Astrocyte (in vitro differentiated cells and primary cell): ENCODE results near the gene NABP2.

Experiments
- EZH2 ChIP-seq: IDR thresholded peaks from 2 replicates; pipeline ENCODE4 v1.6.1; 2012; ENCODE audit warnings: mild to moderate bottlenecking, low read length, inconsistent platforms; ENCODE audit not compliant: insufficient read depth
- TF ChIP-seq, protein P1 (sequence below): IDR thresholded peaks from 2 replicates; pipeline ENCODE4 v1.5.1; 2011; ENCODE audit warnings: low read depth, mild to moderate bottlenecking, inconsistent platforms, low read length, moderate library complexity; ENCODE audit not compliant: insufficient read depth

DNA sequence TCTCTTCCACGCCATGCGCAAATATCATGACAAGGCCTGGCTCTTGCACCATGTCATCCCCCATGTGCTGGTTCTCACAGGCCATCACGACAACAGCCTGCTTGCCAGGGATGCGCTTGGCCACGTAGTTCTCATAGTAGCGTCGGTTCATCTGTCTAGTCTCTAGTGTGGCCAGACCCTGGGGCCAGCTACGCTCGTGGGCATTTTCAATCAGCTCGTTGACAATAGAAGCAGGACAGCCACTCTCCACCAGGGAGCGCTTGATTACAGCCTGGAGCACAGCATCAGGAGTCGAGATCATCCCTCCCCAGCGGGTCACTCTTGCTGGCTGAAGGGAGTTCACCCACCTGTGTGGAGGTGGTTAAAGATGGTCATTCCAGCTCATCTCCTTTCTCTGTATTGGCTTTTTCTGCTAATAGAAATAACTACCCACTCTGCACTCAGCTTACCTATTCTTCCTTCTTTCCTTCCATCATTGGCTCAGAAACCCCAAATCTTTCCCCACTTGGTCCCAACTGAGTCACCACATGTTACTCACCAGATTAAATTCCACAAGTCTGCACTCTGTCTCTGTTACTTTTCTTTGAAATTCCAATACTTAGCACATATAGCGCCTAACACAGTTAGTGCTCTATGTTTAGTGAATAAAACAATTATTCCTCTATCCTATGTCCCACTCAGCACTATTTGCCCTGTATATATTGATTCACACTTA, 17.5 kb upstream of the NABP2 start:
- TF ChIP-seq, protein P1, sequence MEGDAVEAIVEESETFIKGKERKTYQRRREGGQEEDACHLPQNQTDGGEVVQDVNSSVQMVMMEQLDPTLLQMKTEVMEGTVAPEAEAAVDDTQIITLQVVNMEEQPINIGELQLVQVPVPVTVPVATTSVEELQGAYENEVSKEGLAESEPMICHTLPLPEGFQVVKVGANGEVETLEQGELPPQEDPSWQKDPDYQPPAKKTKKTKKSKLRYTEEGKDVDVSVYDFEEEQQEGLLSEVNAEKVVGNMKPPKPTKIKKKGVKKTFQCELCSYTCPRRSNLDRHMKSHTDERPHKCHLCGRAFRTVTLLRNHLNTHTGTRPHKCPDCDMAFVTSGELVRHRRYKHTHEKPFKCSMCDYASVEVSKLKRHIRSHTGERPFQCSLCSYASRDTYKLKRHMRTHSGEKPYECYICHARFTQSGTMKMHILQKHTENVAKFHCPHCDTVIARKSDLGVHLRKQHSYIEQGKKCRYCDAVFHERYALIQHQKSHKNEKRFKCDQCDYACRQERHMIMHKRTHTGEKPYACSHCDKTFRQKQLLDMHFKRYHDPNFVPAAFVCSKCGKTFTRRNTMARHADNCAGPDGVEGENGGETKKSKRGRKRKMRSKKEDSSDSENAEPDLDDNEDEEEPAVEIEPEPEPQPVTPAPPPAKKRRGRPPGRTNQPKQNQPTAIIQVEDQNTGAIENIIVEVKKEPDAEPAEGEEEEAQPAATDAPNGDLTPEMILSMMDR: peak; percentile 51
- TF ChIP-seq EZH2: no peak
